ENCODE data around the gene LDHB.

GRCh38 chr12:21607701-21608100 lies 49.9 kb downstream of the LDHB start:
- TF ChIP-seq EZH2 (IDR thresholded peaks at IDR 0.05) = no peak
- no peak for TF ChIP-seq POLR2AphosphoS5 (IDR thresholded peaks at IDR 0.05; ENCODE audit: borderline replicate concordance, low read depth, low read length)
